Measurements from ENCODE around the gene VASN.

GRCh38 chr16:4381935-4382794 lies 10.5 kb downstream of the VASN start:
- TF ChIP-seq CTCF (conservative IDR thresholded peaks at IDR 0.05; ENCODE audit: low read depth, low read length): no peak
- TF ChIP-seq EZH2 (IDR thresholded peaks at IDR 0.05; ENCODE audit: borderline replicate concordance, low read depth, low read length, poor library complexity, severe bottlenecking): no peak

All from A673 (cell line).